H9 (cell line): ENCODE measurements around the gene ITM2B. TPM values are rescaled to one million over a fixed set of nuclear protein-coding genes. Genes with fewer than 3 reads are reported as not detected.

ENCODE experiments used
- DNase-seq: peaks from one replicate; pipeline ENCODE4 v3.0.0-alpha.2; 2017
- H2AFZ ChIP-seq: one replicate; pipeline ENCODE4 v1.6.1; 2013; ENCODE audit warnings: mild to moderate bottlenecking, low read length, control low read depth, moderate library complexity
- H2AK5ac ChIP-seq: 2 replicates; pipeline ENCODE4 v1.6.1; 2013; ENCODE audit warnings: low read length, control low read depth, mixed read lengths; ENCODE audit not compliant: insufficient read length
- H2BK120ac ChIP-seq: one replicate; pipeline ENCODE4 v1.6.1; 2013; ENCODE audit warnings: low read depth, mild to moderate bottlenecking, low read length, control low read depth, inconsistent platforms; ENCODE audit not compliant: poor library complexity, severe bottlenecking
- H2BK12ac ChIP-seq: 2 replicates; pipeline ENCODE4 v1.6.1; 2013; ENCODE audit warnings: low read length, control low read depth, mixed read lengths, low read depth; ENCODE audit not compliant: insufficient read length
- H2BK15ac ChIP-seq: 2 replicates; pipeline ENCODE4 v1.6.1; 2013; ENCODE audit warnings: low read depth, low read length, control low read depth
- H2BK20ac ChIP-seq: one replicate; pipeline ENCODE4 v1.6.1; 2013; ENCODE audit warnings: low read depth, mild to moderate bottlenecking, low read length, control low read depth, inconsistent platforms; ENCODE audit not compliant: poor library complexity, severe bottlenecking
- H2BK5ac ChIP-seq: 2 replicates; pipeline ENCODE4 v1.6.1; 2013; ENCODE audit warnings: low read length, control low read depth, mixed read lengths; ENCODE audit not compliant: insufficient read length
- H3K14ac ChIP-seq: 2 replicates; pipeline ENCODE4 v1.6.1; 2013; ENCODE audit warnings: low read length, control low read depth; ENCODE audit not compliant: insufficient read depth
- H3K18ac ChIP-seq: 2 replicates; pipeline ENCODE4 v1.6.1; 2013; ENCODE audit warnings: low read depth, mild to moderate bottlenecking, mixed read lengths, low read length, control low read depth; ENCODE audit not compliant: insufficient read length
- H3K23ac ChIP-seq: 2 replicates; pipeline ENCODE4 v1.6.1; 2013; ENCODE audit warnings: low read length, control low read depth, mixed read lengths, low read depth; ENCODE audit not compliant: insufficient read length
- H3K23me2 ChIP-seq: 2 replicates; pipeline ENCODE4 v1.6.1; 2013; ENCODE audit warnings: low read depth, mild to moderate bottlenecking, mixed read lengths, low read length, control low read depth; ENCODE audit not compliant: insufficient read length, poor library complexity, severe bottlenecking
- H3K27ac ChIP-seq: 2 replicates; pipeline ENCODE4 v1.5.1; 2013; ENCODE audit warnings: low read length, control low read depth, mixed read lengths, low read depth; ENCODE audit not compliant: insufficient read length
- H3K27me3 ChIP-seq: 2 replicates; pipeline ENCODE4 v1.6.1; 2013; ENCODE audit warnings: low read length, control low read depth, inconsistent platforms; ENCODE audit not compliant: insufficient read depth
- H3K4ac ChIP-seq: 2 replicates; pipeline ENCODE4 v1.6.1; 2013; ENCODE audit warnings: low read depth, mild to moderate bottlenecking, control low read depth, inconsistent platforms, low read length, moderate library complexity
- H3K4me1 ChIP-seq: 2 replicates; pipeline ENCODE4 v1.6.1; 2013; ENCODE audit warnings: low read length, control low read depth, inconsistent platforms; ENCODE audit not compliant: insufficient read depth
- H3K4me2 ChIP-seq: 2 replicates; pipeline ENCODE4 v1.6.1; 2013; ENCODE audit warnings: low read length, control low read depth, mixed read lengths; ENCODE audit not compliant: insufficient read length, insufficient read depth
- H3K56ac ChIP-seq: 2 replicates; pipeline ENCODE4 v1.6.1; 2013; ENCODE audit warnings: low read depth, mild to moderate bottlenecking, mixed read lengths, low read length, control low read depth; ENCODE audit not compliant: insufficient read length
- H3K79me1 ChIP-seq: 2 replicates; pipeline ENCODE4 v1.6.1; 2013; ENCODE audit warnings: low read depth, mild to moderate bottlenecking, moderate library complexity, low read length, control low read depth, inconsistent platforms; ENCODE audit not compliant: insufficient read depth, poor library complexity, severe bottlenecking
- H3K79me2 ChIP-seq: 2 replicates; pipeline ENCODE4 v1.6.1; 2013; ENCODE audit warnings: low read length, control low read depth, inconsistent platforms; ENCODE audit not compliant: insufficient read depth
- H3K9ac ChIP-seq: 2 replicates; pipeline ENCODE4 v1.6.1; 2013; ENCODE audit warnings: low read length, control low read depth, mixed read lengths; ENCODE audit not compliant: insufficient read length; ENCODE audit errors: extremely low read depth
- H3K9me3 ChIP-seq: one replicate; pipeline ENCODE4 v1.6.1; 2013; ENCODE audit warnings: low read depth, low read length, inconsistent platforms; ENCODE audit not compliant: control insufficient read depth
- H3T11ph ChIP-seq: one replicate; pipeline ENCODE4 v1.6.1; 2013; ENCODE audit warnings: mild to moderate bottlenecking, low read length, control low read depth, inconsistent platforms
- H4K20me1 ChIP-seq: one replicate; pipeline ENCODE4 v1.6.1; 2013; ENCODE audit not compliant: control insufficient read depth, insufficient read length, insufficient read depth
- H4K5ac ChIP-seq: 2 replicates; pipeline ENCODE4 v1.6.1; 2013; ENCODE audit warnings: low read depth, mild to moderate bottlenecking, mixed read lengths, low read length, control low read depth; ENCODE audit not compliant: insufficient read length
- H4K8ac ChIP-seq: replicated peaks from 2 replicates; pipeline ENCODE4 v1.6.1; 2013; ENCODE audit warnings: low read length, control low read depth, mixed read lengths, low read depth; ENCODE audit not compliant: insufficient read length
- H4K91ac ChIP-seq: 2 replicates; pipeline ENCODE4 v1.6.1; 2013; ENCODE audit warnings: low read depth, mild to moderate bottlenecking, moderate library complexity, mixed read lengths, low read length, control low read depth; ENCODE audit not compliant: insufficient read length
- H3K27ac Mint-ChIP-seq, 3 experiments: 2 replicates in 2 of 3; 3 replicates in 1 of 3; pipeline ENCODE4 v1.8.0; 2020 to 2021; ENCODE audit warnings: mixed read lengths in 3 of 3, mild to moderate bottlenecking in 1 of 3, moderate library complexity in 1 of 3
- H3K27me3 Mint-ChIP-seq: 2 replicates; pipeline ENCODE4 v1.8.0; 2021; ENCODE audit warnings: low read depth, mild to moderate bottlenecking, moderate library complexity, mixed read lengths
- H3K36me3 Mint-ChIP-seq, 3 experiments: 2 replicates in 2 of 3; 3 replicates in 1 of 3; pipeline ENCODE4 v1.8.0; 2020 to 2021; ENCODE audit warnings: low read depth in 3 of 3, mixed read lengths in 3 of 3; ENCODE audit not compliant: insufficient read depth in 1 of 3
- H3K4me1 Mint-ChIP-seq, 2 experiments: 2 replicates each; pipeline ENCODE4 v1.8.0; 2020; ENCODE audit warnings: mixed read lengths in 2 of 2
- H3K4me3 Mint-ChIP-seq, 2 experiments: 2 replicates in 1 of 2; 3 replicates in 1 of 2; pipeline ENCODE4 v1.8.0; 2020 to 2021; ENCODE audit warnings: mild to moderate bottlenecking in 2 of 2, mixed read lengths in 2 of 2, moderate library complexity in 1 of 2
- H3K9me3 Mint-ChIP-seq, 2 experiments: 2 replicates in 1 of 2; 3 replicates in 1 of 2; pipeline ENCODE4 v1.8.0; 2020; ENCODE audit warnings: mild to moderate bottlenecking in 2 of 2, mixed read lengths in 2 of 2, moderate library complexity in 1 of 2
- WGBS: extraction: QIAGEN DNeasy Blood & Tissue Kit; methylation state at CpG from one replicate; pipeline ENCODE4 v1.1.7; 2013; ENCODE audit warnings: missing lambda C conversion rate, low lambda C conversion rate, mixed read lengths; ENCODE audit not compliant: insufficient read length; ENCODE audit errors: extremely low coverage; 5-methylcytosine and 5-hydroxymethylcytosine counted together
- total RNA-seq: library from RNA; stranded (reverse); gene quantifications from 2 replicates; pipeline ENCODE4 v1.2.1, GENCODE V29; 2021
- TF ChIP-seq, protein P1 (sequence below): fragments of 200-600 bp; sonication (generic); conservative IDR thresholded peaks from 3 replicates; pipeline ENCODE4 v1.8.0; 2021; ENCODE audit warnings: antibody characterized with exemption, mild to moderate bottlenecking

The ITM2B gene
- total RNA-seq, 1 experiment from 2014 or later: 175 TPM

- Histone ChIP-seq H4K8ac (no peak overlapping the region), H3K23me2 (no peaks in the 10 kb centered on the region), H3K9me3 (no peaks in the 10 kb centered on the region), H3K4ac (no peak overlapping the region), H3K18ac (no peak overlapping the region), H2BK120ac (no peak overlapping the region), H3K79me2 (no peaks in the 10 kb centered on the region), H4K5ac (no peak overlapping the region), H2BK5ac (no peak overlapping the region), H4K20me1 (no peaks in the 10 kb centered on the region), H3K14ac (no peak overlapping the region), H3T11ph (no peak overlapping the region), H3K9ac (no peak overlapping the region), H2AFZ (no peak overlapping the region), H4K91ac (no peak overlapping the region), H3K56ac (no peak overlapping the region), H3K4me2 (no peak overlapping the region), H3K4me1 (no peaks in the 10 kb centered on the region), H3K79me1 (no peaks in the 10 kb centered on the region), H3K27ac (no peak overlapping the region), H2BK20ac (no peak overlapping the region), H2BK15ac (no peak overlapping the region), H2BK12ac (no peak overlapping the region), H3K23ac (no peak overlapping the region), H3K27me3 (no peaks in the 10 kb centered on the region), H2AK5ac (no peak overlapping the region)
- Mint-ChIP-seq H3K27ac (no peak overlapping the region), H3K9me3 (peaks cover 15 to 20% of the 10 kb centered on the region in 2 experiments), H3K27me3 (no peaks in the 10 kb centered on the region; the same call in 1 of the 2 replicates), H3K4me1 (peaks cover 3% of the 10 kb centered on the region in 2 experiments; a peak in 2 of 4 replicates), H3K4me3 (no peak overlapping the region), H3K36me3 (peaks cover 3 to 11% (median 6%) of the 10 kb centered on the region in 3 experiments; a peak in 6 of 7 replicates)
- DNase-seq: no peak
- no CpG with 5 or more reads among the region's 2 CpGs for WGBS
- TF ChIP-seq, protein P1, sequence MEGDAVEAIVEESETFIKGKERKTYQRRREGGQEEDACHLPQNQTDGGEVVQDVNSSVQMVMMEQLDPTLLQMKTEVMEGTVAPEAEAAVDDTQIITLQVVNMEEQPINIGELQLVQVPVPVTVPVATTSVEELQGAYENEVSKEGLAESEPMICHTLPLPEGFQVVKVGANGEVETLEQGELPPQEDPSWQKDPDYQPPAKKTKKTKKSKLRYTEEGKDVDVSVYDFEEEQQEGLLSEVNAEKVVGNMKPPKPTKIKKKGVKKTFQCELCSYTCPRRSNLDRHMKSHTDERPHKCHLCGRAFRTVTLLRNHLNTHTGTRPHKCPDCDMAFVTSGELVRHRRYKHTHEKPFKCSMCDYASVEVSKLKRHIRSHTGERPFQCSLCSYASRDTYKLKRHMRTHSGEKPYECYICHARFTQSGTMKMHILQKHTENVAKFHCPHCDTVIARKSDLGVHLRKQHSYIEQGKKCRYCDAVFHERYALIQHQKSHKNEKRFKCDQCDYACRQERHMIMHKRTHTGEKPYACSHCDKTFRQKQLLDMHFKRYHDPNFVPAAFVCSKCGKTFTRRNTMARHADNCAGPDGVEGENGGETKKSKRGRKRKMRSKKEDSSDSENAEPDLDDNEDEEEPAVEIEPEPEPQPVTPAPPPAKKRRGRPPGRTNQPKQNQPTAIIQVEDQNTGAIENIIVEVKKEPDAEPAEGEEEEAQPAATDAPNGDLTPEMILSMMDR: no peak
These were observed 16.7 kb upstream of the ITM2B start for GRCh38 chr13:48216204-48216711.
